CD4-positive, alpha-beta T cell treated with Interleukin-2 at 100 ng/mL for 4 hours (primary cell): Measurements from ENCODE around the gene NBPF26.
"Not testable (repeated sequence)": the region's sequence is repeated elsewhere in the genome, so short reads cannot be mapped to it uniquely, and the experiment has no call there.

Source experiments
- DNase-seq: peaks from one replicate; pipeline ENCODE4 v3.0.0-alpha.2; 2020; ENCODE audit warnings: low spot score

The NBPF26 gene

DNA sequence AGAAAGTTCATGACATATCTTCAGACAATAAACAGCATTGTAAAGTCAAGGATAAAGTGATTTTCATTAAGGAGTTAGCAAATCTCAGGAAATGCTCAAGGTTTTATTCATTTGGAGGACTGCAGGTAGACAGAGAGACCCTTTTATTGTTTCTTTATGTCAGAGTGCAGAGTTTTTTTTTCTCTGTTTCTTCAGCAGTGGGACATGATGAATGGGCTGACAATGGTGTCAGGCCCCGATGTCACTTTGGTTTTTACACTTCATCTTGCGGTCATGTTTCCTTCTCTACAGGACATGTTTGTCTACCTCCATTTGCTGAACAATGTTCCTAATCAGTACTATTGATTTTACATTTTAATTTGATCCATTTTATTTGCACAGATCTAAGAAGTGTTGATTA, 134.4 kb downstream of the NBPF26 start:
- DNase-seq, result peak; percentile 19

DNA sequence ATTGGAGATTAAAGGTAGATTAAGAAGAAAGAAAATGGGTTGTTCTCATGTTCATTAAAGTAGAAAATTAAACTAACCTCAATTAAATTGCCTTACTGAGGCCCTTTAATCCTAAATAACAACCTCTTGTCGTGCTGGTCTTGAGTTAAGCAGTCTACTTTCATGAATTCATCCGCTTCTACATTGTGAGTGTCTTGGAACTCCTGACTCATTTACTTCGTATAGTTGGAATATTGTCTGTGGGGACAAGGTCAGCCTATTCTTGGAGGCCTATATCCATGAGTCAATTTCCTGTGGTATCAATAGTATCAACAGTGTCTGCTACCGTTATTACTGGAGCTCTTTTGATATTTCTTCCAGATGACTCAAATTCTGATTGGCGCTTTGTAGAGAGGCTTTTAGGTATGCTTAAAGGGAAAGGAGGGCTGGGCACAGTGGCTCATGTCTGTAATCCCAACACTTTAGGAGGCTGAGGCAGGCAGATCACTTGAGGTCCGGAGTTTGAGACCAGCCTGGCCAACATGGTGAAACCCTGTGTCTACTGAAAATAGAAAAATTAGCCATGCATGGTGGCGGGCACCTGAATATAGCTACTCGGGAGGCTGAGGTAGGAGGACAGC, 136.0 kb downstream of the NBPF26 start:
- peak; percentile 44 for DNase-seq

DNA sequence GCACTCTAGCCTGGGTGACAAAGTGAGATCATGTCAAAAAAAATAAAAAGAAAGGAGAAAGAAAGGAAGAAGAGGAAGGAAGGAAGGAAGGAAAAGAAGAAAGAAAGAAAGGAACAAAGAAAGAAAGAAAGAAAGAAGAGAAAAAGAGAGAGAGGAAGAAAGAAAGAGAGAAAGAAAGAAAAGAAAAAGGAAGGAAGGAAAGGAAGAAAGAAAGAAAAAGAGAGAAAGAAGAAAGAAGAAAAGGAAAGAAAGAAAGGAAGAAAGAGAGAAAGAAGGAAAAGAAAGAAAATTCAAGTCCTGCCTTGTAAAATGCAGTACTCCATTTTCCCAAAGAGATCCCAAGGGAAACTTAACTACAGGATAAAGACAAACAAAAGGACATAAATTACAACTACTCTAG, 154.5 kb downstream of the NBPF26 start:
- DNase-seq, result not testable (repeated sequence)

DNA sequence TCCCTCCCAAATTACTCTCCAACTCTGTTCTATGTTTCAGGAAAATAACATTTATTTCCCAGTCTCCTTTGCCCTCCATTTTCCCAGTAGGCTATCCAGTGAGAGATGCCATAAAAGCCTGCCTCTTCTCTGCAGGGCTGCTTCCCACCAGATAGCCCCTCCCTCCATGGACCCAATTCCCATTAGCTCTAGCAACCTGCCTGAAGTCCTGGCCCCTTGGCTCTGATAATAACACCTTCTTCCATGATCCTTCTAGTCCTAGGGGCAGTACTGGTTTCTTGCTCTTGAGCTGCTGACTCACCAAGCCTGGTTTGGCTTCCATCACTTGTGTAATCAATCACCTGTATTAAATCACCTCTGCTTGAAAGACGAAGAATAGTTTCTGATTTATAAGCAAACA, 156.3 kb downstream of the NBPF26 start:
- DNase-seq, result not testable (repeated sequence)

DNA sequence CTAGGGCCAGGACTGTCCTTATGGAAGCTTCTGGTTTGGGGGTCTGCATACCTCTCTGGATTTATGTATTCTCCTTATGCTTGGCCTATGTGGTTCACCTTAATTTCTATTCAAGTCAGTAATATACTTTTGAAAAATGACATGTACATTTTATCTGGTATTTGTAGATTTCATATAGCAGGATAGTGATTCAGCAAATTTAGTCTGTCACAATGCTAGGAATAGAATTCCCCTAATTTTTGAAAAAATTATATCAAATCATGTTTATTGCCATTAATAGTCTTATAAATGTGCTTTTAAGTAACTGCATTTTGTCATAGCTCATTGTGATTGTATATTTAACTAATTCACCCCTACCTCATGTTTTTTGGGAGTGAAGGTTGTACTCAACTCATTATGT, 158.2 kb downstream of the NBPF26 start:
- not testable (repeated sequence) for DNase-seq
